ENCODE measurements around the gene FGF7.

DNA sequence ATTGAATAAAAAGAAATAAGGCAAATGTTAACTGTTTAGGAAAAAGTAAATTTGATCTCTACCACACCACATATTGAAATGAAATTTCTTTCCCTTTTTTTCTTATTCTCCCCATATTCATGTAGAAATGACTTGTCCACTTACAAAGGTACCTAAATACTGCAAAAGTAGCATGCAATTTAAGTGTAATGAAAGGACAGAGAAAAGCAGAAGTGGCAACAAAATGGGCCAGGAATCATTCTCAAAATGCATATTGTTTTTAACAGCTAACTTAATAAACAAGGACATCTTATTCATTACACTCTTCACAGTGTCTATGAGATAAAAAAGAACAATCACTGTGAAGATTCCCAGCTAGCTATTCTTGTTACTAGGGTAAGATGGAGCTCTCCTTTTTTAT, 40.6 kb upstream of the FGF7 start:
- TF ChIP-seq CTCF (IDR thresholded peaks at IDR 0.05; ENCODE audit: low read length) (no peak), EZH2phosphoT487 (IDR thresholded peaks at IDR 0.05; ENCODE audit: low read length) (no peak)

Measured in MM.1S (cell line).